Fibroblast of villous mesenchyme (primary cell): ENCODE measurements around the gene GALNT5. TPM values are rescaled to one million over a fixed set of nuclear protein-coding genes. Genes with fewer than 3 reads are reported as not detected.
"Not testable (repeated sequence)": the region's sequence is repeated elsewhere in the genome, so short reads cannot be mapped to it uniquely, and the experiment has no call there.

Source experiments
- DNase-seq: peaks from one replicate; pipeline ENCODE4 v3.0.0-alpha.2; 2010; ENCODE audit warnings: low read depth
- H3K4me3 ChIP-seq: 2 replicates; pipeline ENCODE4 v1.5.1; 2011; ENCODE audit warnings: low read depth, mild to moderate bottlenecking, low read length
- total RNA-seq: library from RNA; depleted of rRNA; stranded (reverse); fragments of >200 nt; gene quantifications from 2 replicates; pipeline ENCODE4 v1.2.3, GENCODE V29; 2012
- TF ChIP-seq, protein P1 (sequence below): IDR thresholded peaks from 2 replicates; pipeline ENCODE4 v1.5.1; 2012; ENCODE audit warnings: low read depth, mild to moderate bottlenecking, low read length; ENCODE audit not compliant: insufficient read depth

Gene GALNT5
- total RNA-seq, 1 donor = 17.3 TPM

- TF ChIP-seq, protein P1, sequence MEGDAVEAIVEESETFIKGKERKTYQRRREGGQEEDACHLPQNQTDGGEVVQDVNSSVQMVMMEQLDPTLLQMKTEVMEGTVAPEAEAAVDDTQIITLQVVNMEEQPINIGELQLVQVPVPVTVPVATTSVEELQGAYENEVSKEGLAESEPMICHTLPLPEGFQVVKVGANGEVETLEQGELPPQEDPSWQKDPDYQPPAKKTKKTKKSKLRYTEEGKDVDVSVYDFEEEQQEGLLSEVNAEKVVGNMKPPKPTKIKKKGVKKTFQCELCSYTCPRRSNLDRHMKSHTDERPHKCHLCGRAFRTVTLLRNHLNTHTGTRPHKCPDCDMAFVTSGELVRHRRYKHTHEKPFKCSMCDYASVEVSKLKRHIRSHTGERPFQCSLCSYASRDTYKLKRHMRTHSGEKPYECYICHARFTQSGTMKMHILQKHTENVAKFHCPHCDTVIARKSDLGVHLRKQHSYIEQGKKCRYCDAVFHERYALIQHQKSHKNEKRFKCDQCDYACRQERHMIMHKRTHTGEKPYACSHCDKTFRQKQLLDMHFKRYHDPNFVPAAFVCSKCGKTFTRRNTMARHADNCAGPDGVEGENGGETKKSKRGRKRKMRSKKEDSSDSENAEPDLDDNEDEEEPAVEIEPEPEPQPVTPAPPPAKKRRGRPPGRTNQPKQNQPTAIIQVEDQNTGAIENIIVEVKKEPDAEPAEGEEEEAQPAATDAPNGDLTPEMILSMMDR = no peak
Measured at GRCh38 chr2:157339965-157340655, 82.6 kb downstream of the GALNT5 start.

GRCh38 chr2:157341381-157341780 lies 83.9 kb downstream of the GALNT5 start:
- not testable (repeated sequence) for H3K4me3 ChIP-seq
- DNase-seq = peak; percentile 17

More at GRCh38 chr2:157339965-157340655, 82.6 kb downstream of the GALNT5 start:
- H3K4me3 ChIP-seq = no peak overlapping the region
- DNase-seq = no peak

GRCh38 chr2:157345647-157346389 lies 88.3 kb downstream of the GALNT5 start:
- no peak overlapping the region for H3K4me3 ChIP-seq
- TF ChIP-seq, protein P1 = no peak
- DNase-seq = no peak

GRCh38 chr2:157348291-157348921 lies 90.9 kb downstream of the GALNT5 start:
- DNase-seq = no peak
- TF ChIP-seq, protein P1 = no peak

GRCh38 chr2:157349949-157350515 lies 92.5 kb downstream of the GALNT5 start:
- TF ChIP-seq, protein P1 = no peak
- DNase-seq = no peak

More at GRCh38 chr2:157348291-157348921, 90.9 kb downstream of the GALNT5 start:
- no peak overlapping the region for H3K4me3 ChIP-seq

DNA sequence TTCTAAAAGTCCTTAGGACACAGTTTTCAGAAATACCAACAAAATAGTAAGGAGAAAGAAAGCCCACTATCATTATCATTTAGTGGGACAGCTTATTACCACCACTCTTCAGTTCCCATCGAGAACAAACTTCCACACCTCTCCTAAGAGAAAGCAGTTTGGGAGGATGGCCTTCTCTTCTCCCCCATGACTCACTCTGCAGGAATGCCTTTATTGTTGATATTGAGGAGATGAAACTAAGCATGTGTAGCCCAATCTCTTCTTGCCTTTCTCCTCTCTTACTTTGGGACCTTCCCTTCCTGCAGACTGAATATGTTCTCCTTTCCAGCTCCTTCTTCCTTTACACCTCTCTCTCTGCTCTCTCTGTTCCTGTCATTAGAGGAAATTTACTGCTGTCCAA lies 98.1 kb downstream of the GALNT5 start:
- no peak overlapping the region for H3K4me3 ChIP-seq
- TF ChIP-seq, protein P1 = no peak
- DNase-seq = peak; percentile 4

More at GRCh38 chr2:157349949-157350515, 92.5 kb downstream of the GALNT5 start:
- no peak overlapping the region for H3K4me3 ChIP-seq

GRCh38 chr2:157359628-157360027 lies 102.1 kb downstream of the GALNT5 start:
- no peak for DNase-seq
- no peak overlapping the region for H3K4me3 ChIP-seq
- TF ChIP-seq, protein P1 = no peak
